HepG2 (cell line): ENCODE data around the gene RNF149. TPM values are rescaled to one million over a fixed set of nuclear protein-coding genes. Genes with fewer than 3 reads are reported as not detected.

Experiments
- ARHGAP35 ChIP-seq: sonication (generic); formaldehyde crosslinking; IDR thresholded peaks from 2 replicates; pipeline ENCODE4 v1.9.0; 2022; ENCODE audit warnings: mild to moderate bottlenecking, inconsistent platforms, moderate library complexity, missing genetic modification reagents, borderline replicate concordance
- BHLHE40 ChIP-seq: IDR thresholded peaks from 2 replicates; pipeline ENCODE4 v1.6.1; 2011; ENCODE audit warnings: low read length, improper control_type of control experiment
- DNMT3B ChIP-seq: conservative IDR thresholded peaks from 2 replicates; pipeline ENCODE4 v1.6.1; 2016; ENCODE audit warnings: missing biosample characterization, control low read depth
- DRAP1 ChIP-seq: IDR thresholded peaks from 2 replicates; pipeline ENCODE4 v1.6.1; 2016; ENCODE audit warnings: missing genetic modification reagents, missing compliant biosample characterization
- GATA4 ChIP-seq: sonication (generic); IDR thresholded peaks from 2 replicates; pipeline ENCODE4 v1.6.1; 2016; ENCODE audit warnings: antibody characterized with exemption, low read depth, borderline replicate concordance
- HMGXB4 ChIP-seq, 2 experiments: sonication (generic) in 1 of 2; formaldehyde crosslinking in 1 of 2; IDR thresholded peaks; 2 replicates each; pipeline versions ENCODE4 v1.4.0 to v1.6.1; 2018 to 2020; ENCODE audit warnings: missing genetic modification reagents in 2 of 2, borderline replicate concordance in 1 of 2, low read depth in 1 of 2, mild to moderate bottlenecking in 1 of 2, missing biosample characterization in 1 of 2
- HOMEZ ChIP-seq: IDR thresholded peaks from 2 replicates; pipeline ENCODE4 v1.6.1; 2016; ENCODE audit warnings: low read depth
- ISX ChIP-seq: sonication (generic); formaldehyde crosslinking; conservative IDR thresholded peaks from 2 replicates; pipeline ENCODE4 v1.5.0; 2020; ENCODE audit warnings: missing genetic modification reagents
- KAT7 ChIP-seq: IDR thresholded peaks from 2 replicates; pipeline ENCODE4 v1.6.1; 2018; ENCODE audit warnings: borderline replicate concordance, missing compliant biosample characterization
- KDM1A ChIP-seq: IDR thresholded peaks from 2 replicates; pipeline ENCODE4 v1.6.1; 2016; ENCODE audit warnings: missing compliant biosample characterization
- MEF2D ChIP-seq: sonication (generic); formaldehyde crosslinking; IDR thresholded peaks from 2 replicates; pipeline ENCODE4 v1.5.1; 2020; ENCODE audit warnings: mild to moderate bottlenecking, missing genetic modification reagents
- MEIS1 ChIP-seq: sonication (generic); formaldehyde crosslinking; IDR thresholded peaks from 2 replicates; pipeline ENCODE4 v1.9.0; 2021; ENCODE audit warnings: mild to moderate bottlenecking, missing genetic modification reagents, moderate library complexity, borderline replicate concordance
- MIXL1 ChIP-seq: IDR thresholded peaks from 2 replicates; pipeline ENCODE4 v1.6.1; 2016
- NR3C1 ChIP-seq: sonication (generic); formaldehyde crosslinking; IDR thresholded peaks from 2 replicates; pipeline ENCODE4 v1.4.0; 2020; ENCODE audit warnings: missing genetic modification reagents
- PHF8 ChIP-seq: sonication (generic); formaldehyde crosslinking; IDR thresholded peaks from 2 replicates; pipeline ENCODE4 v1.5.0; 2020; ENCODE audit warnings: missing genetic modification reagents
- PRPF4 ChIP-seq: fragments of 200-400 bp; formaldehyde crosslinking; IDR thresholded peaks from 2 replicates; pipeline ENCODE4 v1.6.1; 2016; ENCODE audit warnings: low read length, low read depth; ENCODE audit not compliant: poor library complexity, severe bottlenecking
- SIX1 ChIP-seq: sonication (generic); formaldehyde crosslinking; IDR thresholded peaks from 2 replicates; pipeline ENCODE4 v1.4.0; 2020; ENCODE audit warnings: missing genetic modification reagents, borderline replicate concordance
- YEATS2 ChIP-seq: sonication (generic); formaldehyde crosslinking; IDR thresholded peaks from 2 replicates; pipeline ENCODE4 v1.4.0; 2020; ENCODE audit warnings: missing genetic modification reagents, borderline replicate concordance
- ZBTB37 ChIP-seq: sonication (generic); formaldehyde crosslinking; IDR thresholded peaks from 2 replicates; pipeline ENCODE4 v1.4.0; 2020; ENCODE audit warnings: mild to moderate bottlenecking, missing genetic modification reagents
- ZNF432 ChIP-seq: sonication (generic); formaldehyde crosslinking; IDR thresholded peaks from 2 replicates; pipeline ENCODE4 v1.5.0; 2020; ENCODE audit warnings: missing genetic modification reagents, mild to moderate bottlenecking, borderline replicate concordance
- ZNF484 ChIP-seq: sonication (generic); formaldehyde crosslinking; IDR thresholded peaks from 2 replicates; pipeline ENCODE4 v1.5.1; 2020; ENCODE audit warnings: mild to moderate bottlenecking, low read depth, missing genetic modification reagents, borderline replicate concordance
- ZNF564 ChIP-seq: sonication (generic); formaldehyde crosslinking; IDR thresholded peaks from 2 replicates; pipeline ENCODE4 v1.8.1; 2023; ENCODE audit warnings: mild to moderate bottlenecking, missing genetic modification reagents
- ZNF652 ChIP-seq: IDR thresholded peaks from 2 replicates; pipeline ENCODE4 v1.6.1; 2016; ENCODE audit warnings: low read depth, borderline replicate concordance
- ZNF720 ChIP-seq: sonication (generic); formaldehyde crosslinking; IDR thresholded peaks from 2 replicates; pipeline ENCODE4 v1.4.0; 2020; ENCODE audit warnings: missing genetic modification reagents
- ZNF816 ChIP-seq: sonication (generic); formaldehyde crosslinking; IDR thresholded peaks from 2 replicates; pipeline ENCODE4 v1.8.0; 2022; ENCODE audit warnings: missing genetic modification reagents, mild to moderate bottlenecking, borderline replicate concordance
- polyA plus RNA-seq, 8 experiments: library from polyadenylated mRNA; depleted of rRNA in 3 of 8; stranded (reverse) in 7 of 8; unstranded in 1 of 8; fragments of >200 nt; fragmentation: Illumina TruSeq in 4 of 8; extraction: Trizol in 4 of 8; gene quantifications; 2 replicates each; pipeline versions ENCODE4 v1.2.1 to v1.2.3, GENCODE V29; 2011 to 2016; ENCODE audit warnings: low read depth in 4 of 8, missing spikeins in 1 of 8, mixed read lengths in 1 of 8; ENCODE audit not compliant: insufficient read depth in 1 of 8
- total RNA-seq, 5 experiments: library from RNA; depleted of rRNA; stranded (reverse); fragments of >200 nt; fragmentation: Illumina TruSeq; extraction: Trizol; gene quantifications; 2 replicates each; pipeline ENCODE4 v1.2.3, GENCODE V29; 2016; ENCODE audit warnings: low read depth in 1 of 5

RNF149 gene
- total and polyA plus RNA-seq, 2 of the 13 experiments (the other 11 are each of a cell fraction or from before 2014, with no cell fraction given) = 87.6 to 109 TPM

- TF ChIP-seq ZNF564 (CRISPR knock-in tag) (peak; percentile 79; the same call in 1 of the 2 replicates), KDM1A (CRISPR knock-in tag) (no peak), PRPF4 (no peak), BHLHE40 (no peak; the same call in none of the 2 replicates), ZBTB37 (no peak), MEIS1 (CRISPR knock-in tag) (peak; percentile 88; the same call in 1 of the 2 replicates), ZNF720 (no peak), DNMT3B (CRISPR knock-in tag) (peak; percentile 33; the same call in 1 of the 2 replicates), ZNF432 (CRISPR knock-in tag) (no peak), ZNF816 (CRISPR knock-in tag) (peak; percentile 79), NR3C1 (no peak), MEF2D (CRISPR knock-in tag) (peak; percentile 90), DRAP1 (CRISPR knock-in tag) (peak; percentile 74; the same call in 1 of the 2 replicates), ISX (CRISPR knock-in tag) (peak; percentile 34; the same call in 1 of the 2 replicates), GATA4 (peak; percentile 77; the same call in 1 of the 2 replicates), ARHGAP35 (CRISPR knock-in tag) (0 out of 2 replicates have a peak, but pooled peaks have one; percentile 44), YEATS2 (CRISPR knock-in tag) (peak; percentile 71; the same call in 1 of the 2 replicates), MIXL1 (CRISPR knock-in tag) (peak; percentile 35; the same call in 1 of the 2 replicates), SIX1 (CRISPR knock-in tag) (no peak), ZNF652 (CRISPR knock-in tag) (no peak), ZNF484 (CRISPR knock-in tag) (no peak), KAT7 (CRISPR knock-in tag) (peak; percentile 86; the same call in 1 of the 2 replicates), HMGXB4 (CRISPR knock-in tag; IDR thresholded peaks at IDR 0.05; ENCODE audit: borderline replicate concordance in 1 of 2, low read depth in 1 of 2) (peak; percentile 91 to 95), HOMEZ (CRISPR knock-in tag) (peak; percentile 50; the same call in 1 of the 2 replicates), PHF8 (CRISPR knock-in tag) (peak; percentile 91)
Observed at GRCh38 chr2:101252408-101253012, 56.0 kb downstream of the RNF149 start, which contains the start of gene CNOT11 (continued).
